Pancreas (tissue), 10 donors: ENCODE results near the gene COL15A1. TPM values are rescaled to one million over a fixed set of nuclear protein-coding genes. Genes with fewer than 3 reads are reported as not detected.

ENCODE experiments used
- ATAC-seq, 4 donors: fragments of 200-7000 bp; cut with Tn5 transposase; one replicate each; pipeline versions ENCODE4 v1.8.0 to v1.9.1; 2020; ENCODE audit warnings: mild to moderate bottlenecking in 4 of 4, moderate library complexity in 4 of 4
- DNase-seq, 6 donors: peaks; one replicate each; pipeline ENCODE4 v3.0.0-alpha.2; 2020
- FAIRE-seq: peaks from 2 replicates; lab custom pipeline; 2012; peaks lifted over from hg19 to GRCh38; lab: Jason Lieb, UNC
- H3K27ac ChIP-seq, 4 donors: fragments of 200-600 bp; sonication (generic); 1 replicate in 3 of 4; 2 replicates in 1 of 4; pipeline versions ENCODE4 v1.5.0 to v1.8.0; 2020
- H3K27me3 ChIP-seq, 4 donors: fragments of 200-600 bp; one replicate each; pipeline ENCODE4 v1.8.0; 2021
- H3K36me3 ChIP-seq, 3 donors: fragments of 200-600 bp; sonication (generic) in 1 of 3; one replicate each; pipeline versions ENCODE4 v1.5.0 to v1.8.0; 2020 to 2021
- H3K4me1 ChIP-seq, 3 donors: fragments of 200-600 bp; one replicate each; pipeline ENCODE4 v1.8.0; 2021
- H3K4me3 ChIP-seq, 4 donors: fragments of 200-600 bp; sonication (generic) in 2 of 4; one replicate each; pipeline versions ENCODE4 v1.5.0 to v1.8.0; 2020 to 2021
- H3K9me3 ChIP-seq, 4 donors: fragments of 200-600 bp; one replicate each; pipeline ENCODE4 v1.8.0; 2021
- CTCF ChIP-seq, 4 donors: fragments of 200-600 bp; sonication (generic) in 3 of 4; IDR thresholded peaks; one replicate each; pipeline versions ENCODE4 v1.5.0 to v1.8.0; 2021; ENCODE audit warnings: antibody characterized with exemption in 4 of 4
- WGBS, 2 donors: extraction: QIAGEN DNeasy Blood & Tissue Kit; methylation state at CpG; one replicate each; pipeline ENCODE4 v1.1.7; 2013; 5-methylcytosine and 5-hydroxymethylcytosine counted together
- intact Hi-C, 3 donors: fragments of 100-400 bp; cut with DNase I; formaldehyde crosslinking; loops; one replicate each; pipeline versions ENCODE4 v1.11.1 to v1.14.2; 2022
- polyA plus RNA-seq, 2 donors: library from polyadenylated mRNA; stranded (reverse); fragments of 200-250 nt; gene quantifications; one replicate each; pipeline ENCODE4 v1.2.3, GENCODE V29; 2013
- total RNA-seq, 6 donors: library from RNA; stranded (reverse); fragmentation: NEBNext Ultra II Directional in 4 of 6; extraction: Animal tissue kit (Norgen Biotek cat#: 25700) in 4 of 6; gene quantifications; one replicate each; pipeline versions ENCODE4 v1.2.1 to v1.2.4, GENCODE V29; 2021 to 2023
- donor health status: healthy with polysubstance abuse.
- donor health status: DM: no; HTN: no; CAD: no; lungs with moderate emphysema.
- donor health status: DM: no; HTN: no; CAD: no.
- donor health status: control.
- donor health status: control.
- donor health status: Bipolar disorder and iron deficiency.
- donor health status: DM: yes; HTN: yes; CAD: no.
- donor health status: DM: no; HTN: no; CAD: no.
- donor health status: DM: no; HTN: no; CAD: no.
- donor health status: DM: yes; HTN: yes; CAD: no.

The COL15A1 gene
- total and polyA plus RNA-seq, 8 donors = 6.7 to 43.4 (median 10.4) TPM

DNA sequence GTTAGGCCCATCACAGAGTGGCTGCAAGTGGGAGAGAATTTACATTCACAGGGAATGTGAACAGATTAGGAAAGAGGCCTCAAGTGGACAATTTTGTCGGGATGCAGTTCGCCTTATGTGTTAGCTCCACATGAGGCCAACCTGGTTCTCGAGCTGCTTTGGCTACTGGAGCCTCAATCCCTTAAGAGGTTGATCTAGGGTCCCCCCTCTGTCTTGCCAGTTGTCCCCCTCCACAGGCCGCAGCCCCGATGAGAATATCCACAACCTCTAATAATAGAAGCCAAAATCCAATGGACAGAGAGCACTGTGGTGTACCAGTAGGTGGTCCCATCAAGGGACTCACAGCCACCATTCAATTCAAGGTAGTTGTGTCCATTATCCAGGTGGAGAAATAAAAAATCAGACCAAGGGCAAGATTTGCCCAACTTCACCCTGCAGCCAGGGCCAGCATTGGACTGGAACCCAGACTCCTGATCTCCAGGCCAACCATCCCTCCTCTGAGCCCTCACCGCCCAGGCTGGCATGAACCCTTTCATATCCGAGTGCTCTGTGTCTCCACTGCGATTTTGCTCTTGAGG, 1.7 kb upstream of the COL15A1 start:
- no peaks in the 10 kb centered on the region for H3K27me3 ChIP-seq
- WGBS, 2 donors = 87 to 92% methylated on average over 8 of the region's 8 CpGs
- H3K4me3 ChIP-seq = no peak overlapping the region
- no peak overlapping the region for H3K27ac ChIP-seq
- no peak for DNase-seq
- no peak for TF ChIP-seq CTCF (IDR thresholded peaks at IDR 0.05)
- intact Hi-C loops = no loop called here
- H3K4me1 ChIP-seq = no peaks in the 10 kb centered on the region
- H3K36me3 ChIP-seq = no peaks in the 10 kb centered on the region
- no peaks in the 10 kb centered on the region for H3K9me3 ChIP-seq
- ATAC-seq = no peak
- FAIRE-seq = no peak

DNA sequence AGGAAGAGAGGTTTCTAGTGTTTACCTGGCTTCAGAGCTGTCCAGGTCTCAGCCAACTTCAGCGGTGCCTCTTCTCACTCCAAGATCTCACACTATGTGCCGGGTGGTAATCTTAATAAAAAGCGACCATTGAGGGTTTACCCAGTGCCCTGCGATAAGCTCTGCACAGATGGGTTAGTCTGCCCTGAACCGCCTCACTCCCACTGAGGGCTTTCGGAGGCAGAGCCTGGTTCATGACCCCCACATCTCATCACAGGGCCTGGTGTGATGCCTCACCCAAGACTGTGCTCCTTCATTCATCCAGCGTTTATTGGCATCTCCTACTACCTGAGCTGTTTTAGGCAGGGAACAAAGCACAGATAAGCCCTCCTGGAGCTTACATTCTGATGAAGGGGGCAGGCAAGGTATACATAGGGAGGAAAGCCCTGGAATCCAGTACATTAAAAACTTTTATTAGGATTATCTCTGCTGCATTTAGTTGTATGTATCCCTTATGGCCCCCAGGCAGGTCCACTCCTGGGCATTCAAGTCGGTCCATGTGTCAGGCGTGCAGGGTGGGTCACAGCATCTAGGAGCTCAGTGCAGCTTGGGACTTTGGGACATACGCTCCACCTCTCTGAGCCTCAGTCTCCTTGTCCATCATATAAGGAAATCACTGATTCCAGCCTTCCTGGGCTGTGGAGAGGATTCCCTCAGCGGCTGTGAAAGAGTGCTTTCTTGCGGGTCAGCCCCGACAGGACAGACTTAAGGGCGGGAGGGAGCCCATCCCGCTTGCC, 613 bp upstream of the COL15A1 start:
- ATAC-seq (peak in 2 of 4 donors; percentile 5 to 12), FAIRE-seq (no peak), DNase-seq (no peak)
- H3K9me3 ChIP-seq = no peaks in the 10 kb centered on the region
- peak overlapping the region in 3 of 4 donors; percentile 34 to 51 (median 50) for H3K4me3 ChIP-seq
- intact Hi-C loops = no loop called here
- no peaks in the 10 kb centered on the region for H3K27me3 ChIP-seq
- H3K36me3 ChIP-seq = no peaks in the 10 kb centered on the region
- H3K4me1 ChIP-seq = no peaks in the 10 kb centered on the region
- H3K27ac ChIP-seq = peak overlapping the region in 1 of 4 donors; percentile 26
- 52 to 54% methylated on average over 15 of the region's 15 CpGs for WGBS, 2 donors
- TF ChIP-seq CTCF (IDR thresholded peaks at IDR 0.05) = no peak

DNA sequence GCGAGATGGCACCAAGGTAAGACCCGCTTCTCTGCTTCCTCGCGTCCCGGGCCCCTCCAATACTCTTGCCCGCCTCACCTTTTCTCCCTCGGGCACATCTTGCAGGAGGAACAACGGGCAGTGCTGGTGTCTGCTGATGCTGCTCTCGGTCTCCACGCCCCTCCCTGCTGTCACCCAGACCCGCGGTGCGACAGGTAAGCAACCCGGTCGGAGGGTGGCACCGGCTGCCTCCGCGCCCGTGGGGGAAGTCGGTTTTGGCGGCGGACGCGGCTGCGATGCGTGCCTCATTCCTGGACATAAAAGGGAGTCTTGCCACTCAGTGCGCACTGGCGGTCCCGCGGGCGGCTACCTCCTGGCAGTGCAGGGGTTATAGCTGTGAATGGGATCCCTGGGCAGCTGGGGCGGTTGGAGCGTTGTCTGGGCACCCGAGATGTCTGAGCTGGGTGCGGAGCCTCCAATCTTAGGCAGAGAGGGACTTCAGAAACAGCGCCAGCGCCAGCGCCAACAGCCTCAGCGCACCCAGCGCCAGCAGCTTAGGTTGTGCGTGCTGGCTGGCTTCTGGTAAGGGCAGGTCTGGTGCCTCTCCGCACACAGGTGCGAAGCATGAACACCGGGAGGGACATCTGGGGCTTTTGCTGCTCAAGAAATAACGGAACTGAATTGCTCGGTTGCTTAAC, 488 bp downstream of the COL15A1 start:
- H3K9me3 ChIP-seq = no peaks in the 10 kb centered on the region
- H3K27me3 ChIP-seq = no peaks in the 10 kb centered on the region
- no peak for FAIRE-seq
- intact Hi-C loops = no loop called here
- no peak for TF ChIP-seq CTCF (IDR thresholded peaks at IDR 0.05)
- WGBS, 2 donors = 1 to 2% methylated on average over 45 to 46 of the region's 46 CpGs
- DNase-seq = peak; percentile 27 to 72 (median 39)
- H3K36me3 ChIP-seq = no peaks in the 10 kb centered on the region
- peak; percentile 75 to 84 (median 80) for ATAC-seq
- peak overlapping the region in 2 of 4 donors; percentile 15 to 26 for H3K27ac ChIP-seq
- H3K4me3 ChIP-seq = peak overlapping the region; percentile 23 to 51 (median 42)
- no peaks in the 10 kb centered on the region for H3K4me1 ChIP-seq

- H3K27me3 ChIP-seq = no peaks in the 10 kb centered on the region
- no peak for TF ChIP-seq CTCF (IDR thresholded peaks at IDR 0.05)
- intact Hi-C loops = no loop called here
- no peak for ATAC-seq
- H3K36me3 ChIP-seq = no peaks in the 10 kb centered on the region
- H3K4me3 ChIP-seq = peak overlapping the region in 2 of 4 donors; percentile 50 to 51
- no peak for DNase-seq
- no peak overlapping the region for H3K27ac ChIP-seq
- no peak for FAIRE-seq
- H3K4me1 ChIP-seq = no peaks in the 10 kb centered on the region
- 34 to 44% methylated on average over 9 of the region's 9 CpGs for WGBS, 2 donors
- H3K9me3 ChIP-seq = no peaks in the 10 kb centered on the region
Measured at GRCh38 chr9:98944734-98945074, 997 bp downstream of the COL15A1 start.
